Articular chondrocyte of knee joint (primary cell): ENCODE results near the gene COA5. TPM values are rescaled to one million over a fixed set of nuclear protein-coding genes. Genes with fewer than 3 reads are reported as not detected.

Source experiments
- total RNA-seq: library from RNA; depleted of rRNA; stranded (reverse); fragments of >200 nt; gene quantifications from 2 replicates; pipeline ENCODE4 v1.2.3, GENCODE V29; 2012

COA5 gene, protein sequence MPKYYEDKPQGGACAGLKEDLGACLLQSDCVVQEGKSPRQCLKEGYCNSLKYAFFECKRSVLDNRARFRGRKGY
- total RNA-seq: 22.7 and 31.7 TPM in 2 replicates

DNA sequence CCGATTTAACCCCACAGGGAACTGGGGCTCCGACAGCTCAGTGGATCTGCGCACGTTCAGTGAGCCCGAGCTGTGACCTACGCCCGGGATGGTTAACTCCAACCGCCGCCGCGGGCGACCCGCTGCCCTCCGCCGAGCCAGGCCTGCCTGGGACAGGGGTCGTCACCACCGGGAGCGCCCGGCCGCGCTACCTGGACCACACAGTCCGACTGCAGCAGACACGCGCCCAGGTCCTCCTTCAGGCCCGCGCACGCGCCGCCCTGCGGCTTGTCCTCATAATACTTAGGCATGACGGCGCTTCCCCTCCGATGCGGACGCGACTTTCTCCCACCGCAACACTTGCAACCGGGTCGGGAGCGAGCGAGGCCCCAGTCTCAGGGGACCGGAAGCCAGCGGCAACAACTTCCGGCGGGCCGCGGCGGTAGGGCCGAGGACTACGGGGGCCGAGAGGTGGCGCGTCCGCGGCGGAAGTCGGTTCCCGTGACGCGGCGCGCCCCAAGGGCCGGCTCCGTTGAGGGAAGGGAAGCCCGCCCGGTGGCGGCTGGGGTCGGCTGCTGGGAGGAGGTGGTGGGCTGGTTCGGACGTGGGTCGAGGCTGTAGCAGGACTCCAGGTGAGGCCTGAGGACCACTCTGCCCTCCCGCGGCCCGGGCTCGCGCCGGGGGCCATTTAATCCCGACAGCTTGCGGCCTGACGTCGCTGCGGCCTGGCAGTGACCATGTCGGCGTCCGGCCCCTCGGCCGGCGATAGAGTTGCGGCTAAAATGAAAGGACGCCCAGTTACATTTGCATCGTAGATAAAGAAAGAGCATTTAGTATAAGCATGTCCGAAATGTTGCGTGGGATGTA lies at the start of gene COA5, which contains the start of gene UNC50:
Gene COA5 (minus strand): TSS at position 397 of the 846 bp plus-strand sequence. CDS start 107 bp downstream, at position 290.
Gene UNC50 (plus strand): TSS at position 474 of the 846 bp plus-strand sequence. CDS start 1,171 bp downstream, outside the sequence.

Other genes starting within 250 kb of the COA5 start
- gene INPP4A, start 163.7 kb downstream of the COA5 start, total RNA-seq: 24.0 and 24.2 TPM in 2 replicates
- 51.4 and 58.9 TPM in 2 replicates for gene UNC50, start 77 bp upstream of the COA5 start, total RNA-seq
- gene MGAT4A, start 122.6 kb upstream of the COA5 start, total RNA-seq: 0.32 and 1.2 TPM in 2 replicates